Mucosa of descending colon (tissue), 3 donors: ENCODE measurements around the gene NAB2. TPM values are rescaled to one million over a fixed set of nuclear protein-coding genes. Genes with fewer than 3 reads are reported as not detected.

Experiments
- ATAC-seq: fragments of 200-7000 bp; cut with Tn5 transposase; one replicate; pipeline ENCODE4 v1.9.1; 2020; ENCODE audit warnings: mild to moderate bottlenecking, moderate library complexity
- DNase-seq, 3 donors: peaks; one replicate each; pipeline ENCODE4 v3.0.0-alpha.2; 2020
- H3K36me3 ChIP-seq: fragments of 200-600 bp; one replicate; pipeline ENCODE4 v1.8.0; 2021; ENCODE audit warnings: low read depth, mild to moderate bottlenecking
- H3K4me1 ChIP-seq: fragments of 200-600 bp; one replicate; pipeline ENCODE4 v1.8.0; 2021; ENCODE audit warnings: low read depth, mild to moderate bottlenecking
- H3K4me3 ChIP-seq: fragments of 200-600 bp; one replicate; pipeline ENCODE4 v1.8.0; 2021; ENCODE audit warnings: mild to moderate bottlenecking
- H3K9me3 ChIP-seq: fragments of 200-600 bp; one replicate; pipeline ENCODE4 v1.8.0; 2021; ENCODE audit warnings: mild to moderate bottlenecking
- CTCF ChIP-seq: fragments of 200-600 bp; IDR thresholded peaks from one replicate; pipeline ENCODE4 v1.8.0; 2022; ENCODE audit warnings: antibody characterized with exemption, mild to moderate bottlenecking
- intact Hi-C, 2 donors: fragments of 100-400 bp; cut with DNase I in 1 of 2; cut with micrococcal nuclease in 1 of 2; formaldehyde crosslinking; loops; one replicate each; pipeline versions ENCODE4 v1.11.0 to v1.11.1; 2022; cut with DNase I, micrococcal nuclease
- total RNA-seq, 3 donors: library from RNA; stranded (reverse); fragmentation: NEBNext Ultra II Directional in 2 of 3; extraction: Animal tissue kit (Norgen Biotek cat#: 25700) in 2 of 3; gene quantifications; one replicate each; pipeline versions ENCODE4 v1.2.1 to v1.2.4, GENCODE V29; 2021 to 2023
- donor health status: DM: no; HTN: no; CAD: no; lungs with moderate emphysema.
- donor health status: DM: no; HTN: no; CAD: no.
- donor health status: DM: no; HTN: yes; CAD: no.

The NAB2 gene
- total RNA-seq, 3 donors from 2014 or later: 2.6 to 29.3 (median 3.9) TPM

DNA sequence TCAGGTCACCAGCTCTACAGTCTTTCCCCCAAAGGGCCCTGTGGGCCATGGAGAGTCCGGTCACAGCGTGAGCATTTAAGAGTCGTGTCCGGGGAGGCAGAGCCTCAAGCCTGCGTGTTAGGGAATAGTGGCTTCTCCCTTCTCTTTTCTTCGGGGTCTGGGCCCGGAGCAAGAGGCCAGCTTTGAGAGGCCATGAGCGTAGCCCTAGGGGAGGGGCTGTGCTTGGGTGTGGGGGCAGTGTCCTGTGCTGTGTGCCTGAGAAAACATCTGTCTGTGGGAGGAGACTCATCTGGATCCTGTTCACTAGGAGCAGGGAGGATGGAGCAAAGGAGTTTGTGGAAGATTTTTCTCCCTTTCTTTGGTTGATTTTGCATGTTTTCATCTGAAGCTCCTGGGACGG is 53.2 kb downstream of the NAB2 start:
- intact Hi-C loops: no loop called here
- no peak for TF ChIP-seq CTCF
- Histone ChIP-seq H3K9me3 (no peaks in the 10 kb centered on the region), H3K36me3 (no peaks in the 10 kb centered on the region), H3K4me3 (no peak overlapping the region), H3K4me1 (peaks cover 32% of the 10 kb centered on the region)
- no peak for DNase-seq
- ATAC-seq: no peak

DNA sequence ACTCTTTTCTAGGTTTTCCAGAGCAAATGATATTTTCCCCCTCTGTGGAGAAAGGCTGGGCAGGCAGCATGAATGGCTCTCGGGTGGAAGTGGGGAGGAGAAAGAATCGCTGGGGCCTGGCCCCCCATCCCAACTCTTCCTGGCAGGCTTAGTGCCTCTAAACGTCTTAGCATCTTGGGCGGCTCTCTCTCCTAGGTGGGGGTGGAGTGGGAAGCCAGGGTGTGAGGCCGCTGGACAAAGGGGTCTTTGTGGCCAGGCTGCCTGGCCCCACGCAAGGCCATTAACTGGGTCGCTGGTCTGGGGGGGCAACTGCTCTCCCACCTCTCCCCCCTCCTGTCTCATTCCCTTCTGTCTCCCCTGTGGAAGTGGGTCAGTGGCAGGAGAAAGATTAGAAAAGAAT is 53.8 kb downstream of the NAB2 start:
- no peak for TF ChIP-seq CTCF
- H3K4me1 ChIP-seq: peaks cover 34% of the 10 kb centered on the region
- no peaks in the 10 kb centered on the region for H3K9me3 ChIP-seq
- H3K4me3 ChIP-seq: no peak overlapping the region
- no peaks in the 10 kb centered on the region for H3K36me3 ChIP-seq
- intact Hi-C loops: no loop called here
- ATAC-seq: no peak
- no peak for DNase-seq

DNA sequence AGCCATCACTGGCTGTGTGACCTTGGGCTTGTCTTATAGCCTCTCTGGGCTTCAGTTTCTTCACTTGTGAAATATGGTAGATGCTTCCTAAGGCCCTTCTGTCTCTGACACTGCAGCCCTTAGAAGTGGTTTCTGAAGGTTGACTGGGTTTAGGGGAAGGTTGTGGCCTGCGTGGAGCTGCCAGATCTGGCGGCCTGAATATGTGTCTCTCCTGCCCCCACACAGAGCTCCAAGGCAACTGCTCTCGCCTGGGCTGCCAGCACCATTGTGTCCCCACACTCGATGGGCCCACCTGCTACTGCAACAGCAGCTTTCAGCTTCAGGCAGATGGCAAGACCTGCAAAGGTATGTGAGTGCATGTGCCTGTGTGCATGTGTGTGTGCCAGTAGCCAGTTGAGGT is 54.5 kb downstream of the NAB2 start:
- no peak for TF ChIP-seq CTCF
- Histone ChIP-seq H3K4me1 (peaks cover 34% of the 10 kb centered on the region), H3K36me3 (no peaks in the 10 kb centered on the region), H3K9me3 (no peaks in the 10 kb centered on the region), H3K4me3 (no peak overlapping the region)
- ATAC-seq (no peak), DNase-seq (no peak)
- intact Hi-C loops: no loop called here

Other genes starting within 250 kb of the NAB2 start
- not detected for gene SDR9C7, start 154.7 kb upstream of the NAB2 start, total RNA-seq
- under 1 TPM; 0.14 to 0.28 (median 0.19) TPM for gene RDH16, start 131.5 kb upstream of the NAB2 start, total RNA-seq
- gene ZBTB39, start 82.6 kb upstream of the NAB2 start, total RNA-seq: 1 to 10 TPM; 3.5 to 8.6 (median 4.6) TPM
- gene TAC3, start 72.6 kb upstream of the NAB2 start, total RNA-seq: 1 to 10 TPM in 2 of 3 donors, under 1 TPM in 1; 0.81 to 2.0 (median 1.8) TPM
- 100 to 1,000 TPM; 167 to 444 (median 219) TPM for gene MYO1A, start 39.0 kb upstream of the NAB2 start, total RNA-seq
- 10 to 100 TPM in 2 of 3 donors, 1 to 10 TPM in 1; 6.3 to 16.9 (median 10.2) TPM for gene NEMP1, start 10.3 kb upstream of the NAB2 start, total RNA-seq
- gene STAT6, start 22.2 kb downstream of the NAB2 start, total RNA-seq: 100 to 1,000 TPM; 219 to 286 (median 281) TPM
- 100 to 1,000 TPM; 128 to 223 (median 148) TPM for gene LRP1, start 39.4 kb downstream of the NAB2 start, total RNA-seq
- gene LRP1-AS, start 58.5 kb downstream of the NAB2 start, total RNA-seq: not detected
- gene NXPH4, start 127.7 kb downstream of the NAB2 start, total RNA-seq: under 1 TPM in 1 of 3 donors, not detected in 2; 0.25 TPM
- gene SHMT2, start 140.6 kb downstream of the NAB2 start, total RNA-seq: 10 to 100 TPM; 34.7 to 67.4 (median 40.9) TPM
- gene STAC3, start 162.1 kb downstream of the NAB2 start, total RNA-seq: 1 to 10 TPM; 2.4 to 4.3 (median 3.3) TPM